Sigmoid colon (tissue), 4 donors: ENCODE measurements around the gene SND1.

Experiments
- CTCF ChIP-seq, 4 experiments: fragments of 450-650 bp in 3 of 4; fragments of 200-600 bp in 1 of 4; IDR thresholded peaks; one replicate each; pipeline ENCODE4 v1.5.1; 2016 to 2019; ENCODE audit warnings: antibody characterized with exemption in 4 of 4, mild to moderate bottlenecking in 3 of 4, moderate library complexity in 2 of 4
- POLR2AphosphoS5 ChIP-seq, 4 donors: sonication (generic); formaldehyde crosslinking; IDR thresholded peaks; one replicate each; pipeline ENCODE4 v1.6.1; 2017; ENCODE audit warnings: antibody characterized with exemption in 4 of 4

GRCh38 chr7:127930341-127931328, 278.6 kb downstream of the SND1 start:
- no peak for TF ChIP-seq CTCF (IDR thresholded peaks at IDR 0.05)
- no peak for TF ChIP-seq POLR2AphosphoS5 (IDR thresholded peaks at IDR 0.05)
